Stimulated activated CD8-positive, alpha-beta memory T cell treated with anti-CD3 and anti-CD28 coated beads, Interleukin-7, amount 100 ng/mL, for 24 hours (primary cell): ENCODE results near the gene TSHR.
"Not testable (repeated sequence)": the region's sequence is repeated elsewhere in the genome, so short reads cannot be mapped to it uniquely, and the experiment has no call there.

Experiments used
- DNase-seq: peaks from one replicate; pipeline ENCODE4 v3.0.0-alpha.2; 2020; ENCODE audit warnings: low read depth

The TSHR gene

DNA sequence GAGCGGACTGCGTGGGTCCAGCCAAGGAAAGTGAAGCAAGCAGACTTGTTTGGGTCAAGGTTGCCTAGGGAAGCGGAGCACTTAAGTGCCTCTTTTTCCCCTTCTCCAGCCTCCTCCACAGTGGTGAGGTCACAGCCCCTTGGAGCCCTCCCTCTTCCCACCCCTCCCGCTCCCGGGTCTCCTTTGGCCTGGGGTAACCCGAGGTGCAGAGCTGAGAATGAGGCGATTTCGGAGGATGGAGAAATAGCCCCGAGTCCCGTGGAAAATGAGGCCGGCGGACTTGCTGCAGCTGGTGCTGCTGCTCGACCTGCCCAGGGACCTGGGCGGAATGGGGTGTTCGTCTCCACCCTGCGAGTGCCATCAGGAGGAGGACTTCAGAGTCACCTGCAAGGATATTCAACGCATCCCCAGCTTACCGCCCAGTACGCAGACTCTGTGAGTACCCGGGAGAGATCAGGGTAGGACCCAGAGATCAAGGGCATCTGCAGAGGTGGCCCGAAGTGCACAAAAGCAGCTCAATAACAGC, at the start of gene TSHR:
TSS of gene TSHR (plus strand) at position 206 of the 526 bp plus-strand sequence. CDS start at position 266, 60 bp downstream.
- no peak for DNase-seq

DNA sequence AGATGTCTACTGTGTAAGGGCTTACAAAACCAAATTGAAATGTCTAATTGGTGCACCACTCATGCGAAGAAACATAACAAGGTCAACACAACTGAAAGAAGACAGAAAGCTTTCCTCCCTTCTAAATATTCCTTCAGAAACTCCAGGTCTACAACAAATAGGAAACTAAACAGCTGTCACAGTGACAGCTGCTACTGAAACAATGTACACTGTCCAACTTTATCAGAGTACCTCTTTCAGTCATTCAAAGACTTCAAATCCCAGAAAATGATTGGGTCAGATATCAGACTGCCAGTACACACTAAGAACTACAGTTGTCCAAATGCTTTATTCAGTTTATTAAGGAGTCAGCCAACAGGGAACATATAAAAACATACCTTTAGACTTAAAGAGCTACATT, 49.1 kb upstream of the TSHR start:
- DNase-seq: no peak

DNA sequence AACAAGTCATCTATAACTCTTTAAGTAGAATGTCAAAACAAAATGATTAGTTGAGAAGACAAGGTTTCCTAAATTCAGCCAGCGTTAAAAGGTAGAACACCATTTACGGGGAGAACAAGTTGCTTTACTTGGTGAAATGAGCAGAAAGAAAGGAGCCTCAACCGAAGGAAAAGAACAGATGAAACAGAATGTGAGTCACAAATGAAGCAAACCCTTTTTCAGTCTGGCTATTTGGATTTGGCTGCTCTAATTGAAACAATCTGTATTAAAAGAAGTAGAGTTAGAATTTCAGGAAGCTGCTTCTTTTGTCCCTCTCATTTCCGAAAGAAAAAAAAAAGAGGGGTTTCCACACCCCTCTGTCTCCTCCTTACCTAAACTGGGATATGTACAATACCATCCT, 48.5 kb upstream of the TSHR start:
- no peak for DNase-seq

DNA sequence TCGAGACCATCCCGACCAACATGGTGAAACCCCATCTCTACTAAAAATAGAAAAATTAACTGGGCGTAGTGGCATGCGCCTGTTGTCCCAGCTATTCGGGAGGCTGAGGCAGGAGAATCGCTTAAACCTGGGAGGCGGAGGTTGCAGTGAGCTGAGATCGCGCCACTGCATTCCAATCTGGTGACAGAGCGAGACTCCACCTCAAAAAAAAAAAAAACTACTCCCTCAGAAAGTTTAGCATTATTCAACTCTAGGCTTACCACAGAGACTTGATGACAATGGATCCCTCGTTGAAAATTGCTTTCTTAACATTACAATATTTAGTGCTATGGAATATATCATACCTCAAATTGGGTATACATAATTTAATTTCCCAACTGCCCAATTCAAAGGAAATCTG, 43.4 kb upstream of the TSHR start:
- DNase-seq: not testable (repeated sequence)

DNA sequence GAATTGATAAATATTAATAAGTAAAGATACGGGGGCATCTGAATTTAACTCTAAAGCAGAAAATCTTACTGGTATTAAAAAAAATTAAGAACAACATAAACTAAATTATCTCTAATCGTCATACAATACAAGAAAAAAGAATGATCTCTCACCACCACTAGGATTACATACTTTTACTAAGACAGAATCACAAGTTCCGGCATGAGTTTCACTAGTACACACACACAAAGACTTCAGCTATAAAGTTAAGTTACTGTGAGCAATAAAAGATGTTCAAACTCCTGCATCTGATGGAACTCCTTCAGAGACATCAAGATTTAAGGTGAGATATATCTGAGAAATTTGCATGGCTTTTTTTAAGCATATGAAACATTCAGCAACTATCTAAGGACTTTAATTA, 35.8 kb upstream of the TSHR start:
- no peak for DNase-seq

DNA sequence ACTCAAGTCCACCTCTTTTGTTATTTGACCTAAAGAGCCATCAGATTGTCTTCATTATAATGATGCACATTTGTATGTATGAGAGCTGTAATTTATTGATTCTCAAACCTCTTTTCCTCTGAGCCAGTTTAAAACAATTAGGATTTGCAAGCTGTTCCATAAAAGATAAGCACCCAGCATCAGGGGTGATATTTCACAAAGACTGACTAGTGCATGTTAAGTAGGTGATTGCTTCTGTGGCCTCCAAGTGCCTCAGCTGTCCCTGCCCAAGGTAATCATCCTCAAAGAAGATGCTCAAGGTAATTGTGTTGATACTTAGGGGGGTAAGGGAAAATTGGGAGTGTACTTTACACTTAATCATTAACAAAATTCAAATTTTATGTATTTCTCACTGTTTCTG, 32.1 kb upstream of the TSHR start:
- DNase-seq: no peak

DNA sequence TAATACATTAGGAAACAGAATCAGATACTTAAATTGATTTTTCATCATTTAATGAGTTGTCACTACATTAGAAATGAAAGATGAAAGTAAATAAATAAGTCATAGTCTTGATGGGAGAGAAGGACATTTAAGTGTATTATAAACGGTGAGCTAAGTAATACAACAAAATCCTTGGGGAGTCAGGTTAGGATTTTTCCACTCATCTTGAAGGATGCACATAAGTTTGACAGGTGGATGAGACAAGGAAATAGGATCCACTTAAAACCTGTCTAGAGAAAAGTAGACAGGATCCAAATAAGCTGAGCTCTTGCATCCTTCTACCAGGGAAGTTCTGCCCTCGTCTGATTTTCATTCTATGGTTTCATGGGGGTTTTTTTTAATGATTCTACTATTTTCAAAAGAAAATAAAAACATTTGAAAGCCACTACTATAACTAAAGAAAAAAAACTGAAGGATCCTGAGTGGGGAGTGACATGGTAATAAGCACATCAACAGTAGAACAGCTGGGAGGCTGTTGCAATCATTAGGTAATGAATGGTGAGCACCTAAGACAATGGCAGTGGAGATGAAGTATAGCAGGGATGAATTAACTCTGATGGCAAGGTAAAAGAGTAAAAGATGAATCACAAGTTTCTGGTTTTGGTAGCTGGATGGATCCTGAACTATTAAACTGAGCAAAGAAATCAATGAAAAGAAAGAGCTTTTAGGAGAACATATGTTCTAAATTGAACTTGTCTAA, 30.9 kb upstream of the TSHR start:
- DNase-seq: no peak

DNA sequence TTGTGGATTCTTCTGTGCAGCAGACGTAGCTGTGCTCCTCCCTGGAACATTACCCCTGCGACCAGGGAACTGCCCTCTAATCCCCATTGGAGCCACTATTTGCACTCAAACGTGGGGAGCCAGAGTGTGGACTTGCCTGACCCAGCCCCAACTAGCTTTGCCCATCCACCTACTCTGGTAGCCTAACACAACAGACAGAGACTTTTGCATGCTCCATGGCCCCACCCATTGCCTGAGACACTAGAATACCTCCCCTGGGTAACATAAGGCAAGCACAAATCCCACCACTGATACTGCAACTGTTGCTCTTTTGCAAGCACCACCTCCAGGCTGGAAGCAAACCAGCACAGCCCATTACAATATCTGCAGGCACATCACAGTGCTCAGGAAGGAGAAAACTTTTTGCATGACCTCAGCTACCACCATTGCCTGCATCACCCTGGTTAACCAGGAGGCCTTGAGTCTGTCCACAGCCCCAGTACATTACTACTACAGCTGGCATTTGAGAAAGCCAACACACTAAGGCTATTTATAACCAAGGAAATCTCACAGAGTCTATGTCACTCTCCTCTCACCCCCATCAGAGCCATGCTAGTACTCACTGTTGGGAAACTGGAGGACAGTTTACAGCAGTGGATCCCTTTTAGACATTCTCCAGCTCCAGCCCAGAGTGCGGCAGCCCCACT, 28.9 kb upstream of the TSHR start:
- DNase-seq: no peak

DNA sequence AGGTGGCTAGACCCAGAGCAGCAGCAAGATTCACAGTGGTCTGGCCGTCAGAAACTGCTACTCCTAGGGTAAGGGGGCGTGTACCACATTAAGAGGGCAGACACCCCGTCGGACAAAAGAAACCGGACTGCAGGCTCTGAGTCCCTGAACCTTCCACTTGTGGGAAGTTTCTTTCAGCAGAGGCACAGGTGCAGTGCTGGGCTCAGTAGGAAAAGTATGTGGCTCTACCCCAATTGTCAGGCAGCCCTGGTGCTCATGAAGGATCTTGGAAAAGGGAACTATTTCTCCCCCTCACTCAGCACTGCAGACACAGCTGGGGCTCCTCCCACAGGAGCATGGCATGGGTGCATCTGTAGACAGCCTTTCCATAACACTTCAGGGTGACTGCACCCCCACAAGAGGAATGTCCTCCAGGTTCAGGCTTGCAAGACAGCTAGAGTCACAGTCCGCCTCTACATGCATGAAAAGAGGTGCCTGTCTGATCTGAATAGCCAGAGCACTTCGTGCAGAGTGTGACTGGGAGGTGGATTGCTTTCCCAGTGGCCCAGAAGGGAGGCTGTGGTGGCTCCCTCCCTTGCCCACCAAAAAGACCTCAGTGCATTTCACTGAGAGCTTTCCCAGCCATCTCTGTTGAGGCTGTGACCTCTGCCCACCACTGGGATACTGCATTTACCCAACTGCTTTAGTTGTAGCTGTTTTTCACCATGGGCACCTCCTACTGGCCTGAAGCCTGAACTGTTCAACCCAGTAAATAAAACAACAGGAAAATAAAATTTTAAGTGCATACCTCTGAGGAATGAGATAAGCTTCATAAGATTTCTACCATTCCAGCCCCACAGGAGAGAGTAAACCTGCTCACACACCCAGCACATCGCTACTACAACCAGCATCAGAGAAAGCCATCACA, 28.1 kb upstream of the TSHR start:
- DNase-seq: no peak

DNA sequence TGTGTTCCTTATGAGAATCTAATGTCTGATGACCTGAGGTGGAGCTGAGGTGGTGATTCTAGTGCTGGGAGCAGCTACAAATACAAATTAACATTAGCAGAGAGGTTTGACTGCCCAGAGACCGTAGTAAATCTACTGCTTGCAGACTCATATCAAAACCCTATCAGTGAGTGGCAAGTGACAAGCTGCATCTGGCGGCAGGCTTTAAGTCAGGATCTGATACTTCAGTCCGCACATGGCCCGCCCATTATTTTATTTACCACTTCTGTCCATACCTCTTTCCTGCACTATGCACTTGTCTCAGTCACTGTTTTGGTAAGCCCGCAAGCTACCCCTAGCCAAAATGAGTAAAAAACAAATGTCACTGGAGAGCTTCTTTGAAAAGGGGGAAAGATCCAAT, 25.3 kb upstream of the TSHR start:
- no peak for DNase-seq

DNA sequence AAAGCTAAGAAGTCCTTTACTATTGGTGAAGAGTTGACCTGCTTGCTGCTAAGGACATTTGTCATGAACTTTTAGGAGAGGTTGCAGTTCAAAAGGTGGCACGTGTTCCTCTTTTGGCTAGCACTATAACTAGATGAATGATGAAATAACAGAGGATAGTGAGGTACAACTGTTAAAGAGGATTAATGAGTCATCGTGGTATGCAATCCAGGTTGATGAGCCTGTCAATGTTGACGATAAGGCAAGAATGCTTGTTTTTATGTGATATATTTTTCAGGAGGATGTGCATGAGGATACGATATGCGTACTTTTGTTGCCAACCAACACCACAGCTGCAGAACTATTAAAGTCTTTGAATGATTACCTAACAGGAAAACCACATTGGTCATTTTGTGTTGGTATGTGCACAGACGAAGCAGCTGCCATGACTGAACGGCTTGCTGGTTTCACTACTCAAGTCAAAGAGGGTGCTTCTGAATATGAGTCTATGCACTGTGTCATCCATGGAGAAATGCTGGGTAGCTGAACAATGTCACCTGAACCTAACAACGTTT, 24.5 kb upstream of the TSHR start:
- peak; percentile 11 for DNase-seq

DNA sequence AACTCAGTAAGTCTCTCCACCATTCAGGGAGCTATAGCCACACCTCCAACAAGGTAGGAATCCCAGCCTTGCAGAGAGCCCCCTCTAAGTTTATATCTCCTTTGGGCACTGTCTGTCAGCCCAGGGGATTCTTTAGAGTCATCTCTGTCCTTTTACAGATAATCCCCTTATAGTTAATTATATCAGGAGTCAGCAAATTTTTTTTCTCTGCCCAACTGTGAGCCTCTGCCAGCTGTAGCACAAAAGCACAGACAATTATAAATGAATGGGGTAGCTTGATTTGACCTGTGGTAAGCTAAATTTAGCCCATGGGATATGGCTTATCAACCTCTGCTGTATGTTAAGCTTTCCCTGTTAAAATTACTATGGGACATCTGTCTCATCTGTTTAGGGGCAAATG, 22.1 kb upstream of the TSHR start:
- DNase-seq: no peak

DNA sequence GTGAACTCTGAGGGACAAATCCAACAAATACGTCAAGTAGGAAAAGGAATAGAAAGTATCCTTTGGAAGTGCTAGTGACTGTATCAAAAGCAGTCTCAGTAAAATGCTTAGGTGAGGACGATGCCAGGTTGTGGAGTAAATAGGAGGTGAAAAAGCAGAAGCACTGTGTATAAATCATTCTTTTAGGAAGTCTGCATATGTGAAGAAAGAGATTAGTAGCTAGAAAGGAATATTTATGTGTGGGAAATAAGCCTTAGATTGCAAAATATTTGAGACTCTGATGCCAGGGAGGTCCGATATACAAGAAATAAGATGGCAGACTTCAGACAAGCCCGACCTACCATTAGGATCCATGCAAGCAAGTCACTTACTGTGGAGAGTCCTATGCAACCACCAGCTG, 21.7 kb upstream of the TSHR start:
- DNase-seq: no peak

DNA sequence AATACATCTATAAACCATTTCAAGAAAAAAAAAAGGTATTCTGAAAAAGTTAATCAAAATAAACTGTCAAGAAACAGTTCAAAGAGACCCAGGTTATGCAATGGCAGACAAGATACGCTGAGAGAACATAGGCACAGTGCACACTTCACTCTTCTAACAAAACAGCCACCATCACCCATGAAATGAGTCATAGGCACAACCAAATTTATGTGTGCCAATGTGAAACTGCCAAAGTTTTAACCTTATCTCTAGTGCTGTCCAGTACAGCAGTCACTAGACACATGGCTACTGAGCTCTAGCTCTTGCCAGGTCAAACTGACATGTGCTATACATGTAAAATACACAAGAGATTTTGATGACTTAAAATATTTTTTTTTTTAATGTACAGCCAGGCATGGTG, 15.3 kb upstream of the TSHR start:
- no peak for DNase-seq

DNA sequence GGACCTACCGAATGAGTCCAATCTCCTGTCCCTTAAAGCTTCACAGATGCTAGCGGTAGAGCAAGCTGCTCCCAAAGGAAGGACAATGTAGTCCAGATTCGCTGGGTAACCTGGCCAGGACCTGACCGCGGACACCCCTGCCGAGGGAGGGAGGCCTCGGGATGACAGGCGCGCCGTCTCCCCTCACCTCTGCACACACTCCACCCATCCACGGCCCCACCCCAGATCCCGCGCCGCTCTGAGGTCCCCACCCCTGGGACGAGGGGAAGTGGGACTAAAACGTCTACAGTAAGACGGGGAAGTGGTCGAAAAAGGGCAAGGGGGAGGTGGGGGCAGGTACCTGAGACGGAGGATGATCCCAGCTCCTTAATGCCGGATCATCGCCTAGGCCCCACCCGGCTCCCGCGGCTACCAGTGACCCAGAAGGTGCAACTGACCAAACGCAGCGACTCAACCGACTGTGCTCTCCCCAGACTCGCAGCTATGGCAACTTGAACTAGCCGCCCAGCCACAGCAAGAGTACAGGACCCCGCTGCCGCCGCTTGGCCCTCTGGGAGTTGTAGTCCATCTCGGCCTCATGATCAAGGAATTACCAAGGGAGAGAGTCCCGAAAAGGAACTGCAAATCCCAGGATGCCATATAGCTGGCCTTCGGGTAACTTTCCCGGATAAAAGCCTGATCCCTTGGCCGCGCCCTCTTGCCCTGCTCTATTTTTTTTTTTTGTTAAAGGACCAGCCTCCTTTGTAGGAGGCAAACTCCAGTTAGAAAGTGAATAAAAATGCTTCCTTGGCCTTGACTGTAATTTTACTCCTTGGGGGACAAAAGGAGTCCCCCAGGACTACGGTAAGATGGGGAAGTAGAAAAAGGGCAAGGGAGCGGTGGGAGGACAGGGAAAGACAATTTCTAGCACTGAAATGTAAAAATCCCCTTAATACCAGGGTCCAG, 13.9 kb upstream of the TSHR start, which contains the start of gene CEP128:
TSS of gene CEP128 (minus strand) at position 498 of the 945 bp plus-strand sequence.
- peak; percentile 64 for DNase-seq

DNA sequence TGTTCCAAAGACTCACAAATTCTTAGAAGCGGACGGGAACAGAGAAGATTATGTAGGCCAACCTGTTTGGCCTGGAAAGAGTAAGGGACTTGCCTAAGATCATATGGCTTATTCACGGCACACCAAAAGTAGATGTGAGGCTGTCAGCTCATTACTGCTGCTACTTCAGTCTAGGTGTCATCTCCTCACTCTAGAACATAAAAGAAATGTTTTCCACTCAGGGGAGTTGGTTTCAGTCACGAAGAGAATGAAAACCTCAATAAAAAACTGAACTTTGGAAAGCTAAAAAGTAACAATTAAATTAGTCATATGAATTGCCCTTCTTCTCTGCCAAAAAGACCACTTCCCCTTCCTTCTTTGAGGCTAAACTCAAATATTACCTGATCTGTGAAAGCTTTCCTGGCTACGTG, 13.2 kb upstream of the TSHR start:
- DNase-seq: no peak

DNA sequence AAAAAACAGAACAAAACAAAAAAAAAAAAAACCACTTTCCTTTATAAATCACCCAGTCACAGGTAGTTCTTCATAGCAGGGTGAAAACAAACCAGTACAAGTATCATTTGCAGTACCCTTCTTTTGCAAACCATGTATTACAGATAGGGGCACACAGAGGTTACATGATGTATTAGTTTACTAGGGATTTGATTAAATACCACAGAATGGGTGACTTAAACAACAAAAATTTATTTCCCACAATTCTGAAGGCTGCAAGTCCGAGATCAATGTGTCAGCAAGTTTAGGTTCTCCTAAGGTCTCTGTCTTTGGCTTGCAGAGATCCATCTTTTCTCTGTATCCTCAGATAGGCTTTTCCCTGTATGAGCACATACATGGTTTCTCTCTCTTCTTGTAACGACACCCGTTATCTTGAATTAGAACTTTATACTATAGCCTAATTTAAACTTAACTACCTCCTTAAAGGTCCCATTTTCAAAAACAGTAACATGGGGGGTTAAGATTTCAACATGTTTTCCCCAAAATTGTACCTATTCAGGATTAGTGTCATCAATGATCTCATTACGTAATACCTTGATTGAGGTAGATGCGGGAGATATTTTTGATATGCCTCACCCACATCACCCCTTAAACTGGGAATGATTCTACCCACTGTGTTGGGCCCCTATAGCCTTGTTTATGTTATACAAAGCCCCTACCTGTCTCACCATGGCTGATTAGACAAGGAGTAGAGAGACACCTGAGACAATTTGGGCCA, 10.4 kb upstream of the TSHR start:
- no peak for DNase-seq

DNA sequence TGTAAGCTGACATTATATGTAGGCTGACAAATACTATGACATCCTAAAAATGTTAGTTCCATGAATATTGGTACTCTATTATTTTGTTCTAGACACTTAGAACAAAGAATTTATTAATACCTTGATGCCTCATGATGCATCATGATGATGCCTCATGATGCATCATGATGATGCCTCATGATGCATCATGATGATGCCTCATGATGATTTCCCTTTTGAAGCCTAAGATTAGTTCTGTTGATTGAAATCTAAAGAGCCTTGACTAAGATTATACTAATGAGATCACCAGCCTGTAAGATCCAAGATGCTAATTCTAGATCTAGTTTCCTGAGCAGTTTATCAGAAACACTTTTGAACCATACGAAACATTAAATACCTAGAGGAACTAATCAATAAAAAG, 9.2 kb upstream of the TSHR start:
- DNase-seq: no peak

DNA sequence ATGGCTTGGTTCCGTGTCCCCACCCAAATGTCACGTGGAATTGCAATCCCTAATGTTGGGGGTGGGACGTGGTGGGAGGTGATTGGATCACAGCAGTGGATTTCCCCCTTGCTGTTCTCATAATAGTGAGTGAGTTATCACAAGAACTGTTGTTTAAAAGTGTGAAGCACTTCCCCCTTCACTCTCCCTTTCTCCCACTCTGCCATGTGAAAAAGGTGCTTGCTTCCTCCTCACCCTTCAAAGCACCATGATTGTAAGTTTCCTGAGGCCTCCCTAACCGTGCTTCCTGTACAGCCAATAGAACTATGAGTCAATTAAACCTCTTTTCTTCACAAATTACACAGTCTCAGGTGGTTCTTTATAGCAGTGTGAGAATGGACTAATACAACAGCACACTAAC, 8.6 kb upstream of the TSHR start:
- no peak for DNase-seq

DNA sequence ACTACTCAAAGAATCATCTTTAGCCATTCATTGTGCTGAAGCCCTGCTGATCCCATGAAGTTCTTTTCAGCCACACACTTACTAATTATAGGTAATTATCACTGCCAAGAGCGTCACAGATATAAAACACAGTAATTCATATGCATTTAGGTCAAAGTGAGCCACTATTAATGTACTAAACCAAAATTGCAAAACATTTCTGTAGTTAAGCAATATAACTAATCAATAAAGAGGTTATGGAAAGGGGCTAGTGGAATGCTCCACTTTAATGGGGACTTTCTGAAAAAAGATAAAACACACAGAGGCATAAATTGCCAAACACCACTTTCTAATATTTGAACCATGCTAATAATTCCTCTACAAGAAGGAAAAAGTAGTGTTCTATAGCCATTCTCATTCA, 7.1 kb upstream of the TSHR start:
- no peak for DNase-seq
